HG03521 (cell line): Measurements from ENCODE around the gene FABP1.

Source experiments
- ATAC-seq: cut with Tn5 transposase; IDR thresholded peaks from one replicate; pipeline ENCODE4 v1.9.1; 2021; ENCODE audit warnings: mild to moderate bottlenecking, moderate library complexity; ENCODE audit not compliant: unreplicated experiment

FABP1 gene

DNA sequence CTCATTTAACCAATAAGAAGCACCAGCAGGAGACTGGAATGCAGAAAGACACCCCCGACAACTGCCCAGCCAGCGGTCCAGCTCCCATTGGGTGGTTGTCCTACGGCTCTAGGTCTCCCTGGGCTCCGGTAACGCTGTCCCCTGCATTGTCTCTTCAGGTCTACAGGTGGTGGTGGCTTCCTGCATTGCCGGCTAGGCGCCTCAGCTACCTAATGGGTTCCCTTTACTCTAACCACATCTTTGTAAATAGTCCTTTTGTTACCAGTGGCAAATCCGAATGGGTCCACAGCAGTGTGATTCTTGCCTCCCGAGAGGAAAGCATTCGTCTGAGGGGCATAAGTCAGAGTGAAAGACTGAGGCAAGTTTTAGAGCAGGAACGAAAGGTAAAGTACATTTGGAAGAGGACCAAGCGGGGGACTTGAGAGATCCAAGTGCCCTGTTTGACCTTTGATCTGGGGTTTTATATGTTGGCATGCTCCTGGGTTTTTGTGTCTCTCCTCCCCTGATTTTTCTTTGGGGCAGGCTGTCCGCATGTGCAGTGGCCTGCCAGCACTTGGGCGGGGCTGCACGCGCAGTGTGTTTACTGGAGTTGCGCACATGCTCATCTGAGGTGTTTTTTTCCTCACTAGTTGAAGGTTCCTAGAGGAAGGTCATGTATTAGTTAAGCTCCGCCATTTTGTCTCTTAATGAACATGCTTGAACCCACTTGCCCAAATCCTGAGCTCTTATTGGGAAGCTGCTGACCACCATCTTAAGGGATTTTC, 11.0 kb downstream of the FABP1 start:
- no peak for ATAC-seq

DNA sequence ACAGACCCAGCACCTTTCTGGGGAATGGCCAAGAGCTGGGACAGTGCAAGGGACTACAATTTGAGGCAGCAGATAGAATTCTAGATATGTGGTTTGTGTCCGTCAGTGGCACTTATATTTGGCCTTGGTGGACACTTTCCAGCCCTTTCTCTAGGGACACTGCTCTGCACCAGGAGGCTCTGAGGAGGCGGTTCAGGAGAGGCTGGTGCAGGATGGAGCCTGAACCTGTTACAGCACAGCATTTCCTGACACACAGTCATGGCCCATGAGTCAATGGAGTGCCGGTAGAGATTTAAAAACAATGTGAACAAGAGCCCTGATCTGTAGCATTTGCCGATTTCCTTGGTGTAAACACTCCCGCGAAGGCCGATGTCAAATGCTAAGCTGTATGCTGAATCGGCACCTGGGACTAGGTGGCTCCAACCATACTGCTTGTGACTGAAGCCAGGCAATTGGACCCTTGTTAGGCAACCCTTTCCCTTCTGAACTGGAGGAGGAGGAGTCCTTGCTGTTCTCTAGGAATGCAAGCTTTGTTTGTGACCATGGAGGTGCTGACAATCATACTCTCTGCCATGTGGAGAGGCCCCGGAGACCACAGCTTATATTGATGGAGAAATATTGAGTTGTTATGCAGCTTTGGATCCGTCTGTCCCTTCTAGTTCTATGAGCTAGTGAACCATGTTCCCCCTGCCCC, 11.9 kb downstream of the FABP1 start:
- no peak for ATAC-seq

DNA sequence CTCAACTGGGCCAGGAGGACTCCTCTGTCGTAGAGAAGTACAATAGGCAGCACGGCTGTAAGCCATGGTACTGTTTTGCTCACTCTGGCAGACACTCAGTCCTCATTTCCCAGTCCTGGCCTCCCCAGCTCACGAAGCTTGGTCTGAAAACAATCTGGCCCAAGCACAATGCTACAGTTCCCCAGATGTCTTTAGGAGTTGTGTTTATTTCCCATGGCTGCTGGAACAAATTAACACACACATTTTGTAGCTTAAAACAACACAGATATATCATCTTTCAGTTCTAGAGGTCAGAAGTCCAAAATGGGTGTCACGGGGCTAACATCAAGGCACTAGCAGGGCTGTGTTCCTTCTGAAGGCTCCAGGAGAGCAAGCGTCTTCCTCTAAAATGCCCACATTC, 13.0 kb downstream of the FABP1 start:
- ATAC-seq: no peak

DNA sequence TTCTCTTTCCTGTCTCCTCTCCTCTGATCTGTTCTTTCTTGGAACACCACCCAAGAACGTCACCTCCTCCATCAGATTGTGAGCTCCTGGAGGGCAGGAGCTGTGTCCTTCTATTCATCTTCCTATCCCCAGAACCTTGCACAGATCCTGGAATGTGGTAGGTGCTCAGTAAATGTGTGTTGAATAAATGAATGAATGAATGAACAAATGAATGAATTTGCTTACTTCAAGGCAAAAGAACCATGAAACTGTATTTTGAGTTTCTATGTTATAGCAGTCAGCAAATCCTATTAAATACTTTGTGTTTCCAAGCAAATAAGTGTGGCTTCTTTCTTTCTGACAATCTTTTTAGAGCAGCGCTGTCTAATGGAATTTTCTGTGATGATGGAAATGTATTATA, 14.8 kb downstream of the FABP1 start:
- ATAC-seq: no peak

DNA sequence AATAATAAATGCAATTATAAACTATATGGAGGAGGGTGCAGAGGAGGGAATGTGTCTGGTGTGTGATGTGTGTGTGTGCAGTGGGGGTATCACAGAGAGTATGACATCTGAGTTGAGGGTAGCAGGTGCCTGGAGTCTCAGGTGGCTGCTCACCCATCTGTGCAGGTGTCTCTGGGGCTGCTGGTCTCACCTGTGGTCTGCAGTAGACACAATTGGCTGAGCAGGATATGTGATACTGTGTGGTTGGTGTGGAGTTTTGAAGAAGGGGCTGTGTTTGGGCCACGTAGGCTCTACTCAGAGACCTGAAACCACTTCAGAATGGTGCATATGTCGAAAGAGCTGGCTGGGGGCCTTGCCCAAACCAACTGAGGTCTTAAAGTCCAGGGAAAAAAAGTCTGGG, 17.0 kb downstream of the FABP1 start:
- no peak for ATAC-seq

DNA sequence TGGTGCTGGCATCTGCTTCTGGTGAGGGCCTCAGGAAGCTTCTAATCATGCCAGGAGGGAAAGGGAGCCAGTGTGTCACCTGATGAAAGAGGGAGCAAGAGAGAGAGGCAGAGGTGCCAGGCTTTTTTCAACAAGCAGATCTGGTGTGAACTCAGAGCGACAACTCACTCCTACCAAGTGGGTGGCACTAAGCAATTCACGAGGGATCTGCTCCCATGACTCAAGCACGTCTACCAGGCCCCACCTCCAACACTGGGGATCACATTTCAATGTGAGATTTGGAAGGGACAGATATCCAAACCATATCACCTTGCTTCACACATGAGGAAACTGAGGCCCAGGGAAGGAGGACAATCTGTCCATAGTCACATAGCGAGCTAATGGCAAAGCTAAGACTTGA, 19.1 kb downstream of the FABP1 start:
- no peak for ATAC-seq

DNA sequence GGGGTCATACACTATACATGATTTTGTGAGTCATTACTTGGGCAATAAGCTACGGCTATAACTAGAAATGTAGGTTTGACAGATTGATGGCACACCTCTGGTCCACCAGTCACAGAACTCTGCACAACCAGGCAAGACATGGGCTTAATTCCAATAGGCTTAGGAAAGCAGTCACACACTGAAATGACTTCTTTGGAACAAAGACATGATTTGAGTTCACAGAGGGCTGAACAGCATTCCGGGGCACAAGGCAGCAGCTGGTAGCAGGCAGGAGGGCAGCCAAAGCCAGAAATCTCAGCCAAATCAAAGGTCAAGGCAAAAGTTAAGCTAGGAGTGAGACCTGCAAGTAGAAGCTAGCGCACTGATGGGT, 27.4 kb downstream of the FABP1 start:
- ATAC-seq: no peak

DNA sequence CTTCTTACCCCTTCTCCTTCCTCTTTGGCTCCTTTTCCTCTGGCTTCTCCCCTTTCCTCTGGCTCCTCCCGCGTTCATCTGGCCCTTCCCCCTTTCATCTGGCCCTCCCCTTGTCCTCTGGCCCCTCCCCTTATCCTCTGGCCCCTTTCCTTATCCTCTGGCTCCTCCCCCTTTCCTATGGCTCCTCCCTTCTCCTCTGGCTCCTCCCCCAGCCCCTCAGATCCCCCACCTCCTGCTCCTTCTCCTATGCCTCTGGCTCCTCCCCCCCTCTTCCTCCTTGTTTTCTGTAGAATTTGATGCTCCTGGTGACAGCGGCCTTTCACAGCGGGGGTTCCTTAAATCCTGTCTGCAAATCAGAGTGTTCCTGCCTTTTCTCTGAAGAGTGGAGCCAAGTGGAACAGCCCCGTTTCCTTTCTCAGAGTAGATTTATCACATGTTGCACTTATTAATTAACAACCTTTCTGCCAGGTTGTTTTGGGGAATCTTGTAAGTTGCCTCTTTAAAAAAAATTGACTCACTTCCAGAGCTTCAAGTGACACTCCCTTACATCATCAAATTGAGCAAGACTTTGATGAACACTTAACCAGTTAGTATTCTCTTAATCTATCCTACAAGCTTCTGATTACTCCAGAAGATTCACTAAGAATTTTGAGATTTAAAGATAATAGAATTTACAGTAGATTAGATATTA, 27.9 kb downstream of the FABP1 start:
- ATAC-seq: no peak

DNA sequence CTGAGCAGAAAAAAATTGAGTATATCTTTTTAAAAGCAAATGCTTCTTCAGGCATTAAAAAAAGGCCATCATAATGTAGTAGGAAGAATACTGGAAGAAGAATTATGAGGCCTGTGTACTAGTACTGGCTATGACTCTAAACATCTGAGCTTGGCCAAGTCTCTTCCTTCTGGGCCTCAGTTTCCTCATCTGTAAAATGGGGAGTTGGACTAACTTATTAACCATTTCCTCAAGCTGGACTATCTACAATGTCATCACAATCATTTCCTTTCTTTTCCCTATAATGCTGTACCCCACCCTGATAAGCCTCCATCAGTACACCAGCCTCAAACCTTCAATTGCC, 29.3 kb downstream of the FABP1 start:
- no peak for ATAC-seq

DNA sequence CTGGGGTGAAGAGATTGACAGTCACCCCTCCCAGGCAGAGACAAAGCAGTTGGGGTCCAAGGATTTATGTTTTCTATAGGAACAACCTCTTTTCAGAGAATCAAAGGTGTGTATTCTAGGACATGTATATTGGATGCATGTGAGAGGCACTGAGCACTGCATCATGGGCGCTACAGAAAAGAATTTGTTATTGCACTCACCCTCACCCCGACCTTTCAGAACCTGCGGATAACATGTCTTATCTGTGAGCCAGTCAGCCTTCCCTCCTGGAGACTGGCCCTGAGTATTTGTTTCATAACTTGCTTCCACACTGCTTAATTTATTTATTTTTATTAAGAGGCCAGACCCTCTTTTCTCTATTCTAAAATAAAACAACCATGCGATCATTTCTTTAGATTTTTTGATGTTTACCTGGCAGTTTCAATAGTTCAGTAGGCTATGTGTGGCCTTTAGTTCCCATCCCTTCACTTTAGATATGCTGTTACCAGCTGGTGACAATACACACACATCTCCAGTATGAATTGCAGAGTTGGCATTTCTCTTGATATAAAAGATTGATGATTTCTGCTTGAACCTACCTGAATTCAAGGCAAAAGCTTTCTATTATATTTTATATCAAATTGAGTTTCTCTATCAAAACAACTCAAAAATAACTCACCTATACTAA, 29.8 kb downstream of the FABP1 start:
- no peak for ATAC-seq

DNA sequence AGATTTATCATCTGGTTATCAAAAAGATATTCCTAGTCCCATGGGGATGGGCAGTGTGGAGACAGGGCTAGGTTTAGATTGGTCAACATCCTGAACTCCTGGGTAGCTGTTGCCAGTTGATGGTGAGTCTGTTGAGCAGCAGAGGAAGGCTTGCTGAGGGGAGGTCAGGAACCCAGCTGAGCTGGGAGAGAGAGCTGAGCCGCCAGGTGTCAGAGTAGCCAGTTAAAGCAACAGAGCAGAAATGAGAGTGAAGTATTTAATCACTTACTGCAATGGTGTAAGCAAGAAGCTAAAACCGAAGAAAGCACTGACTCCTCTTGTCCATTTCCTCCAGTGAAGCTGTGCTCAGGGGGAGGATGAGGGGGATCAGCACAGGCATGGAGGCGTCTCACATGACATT, 30.7 kb downstream of the FABP1 start:
- ATAC-seq: no peak

DNA sequence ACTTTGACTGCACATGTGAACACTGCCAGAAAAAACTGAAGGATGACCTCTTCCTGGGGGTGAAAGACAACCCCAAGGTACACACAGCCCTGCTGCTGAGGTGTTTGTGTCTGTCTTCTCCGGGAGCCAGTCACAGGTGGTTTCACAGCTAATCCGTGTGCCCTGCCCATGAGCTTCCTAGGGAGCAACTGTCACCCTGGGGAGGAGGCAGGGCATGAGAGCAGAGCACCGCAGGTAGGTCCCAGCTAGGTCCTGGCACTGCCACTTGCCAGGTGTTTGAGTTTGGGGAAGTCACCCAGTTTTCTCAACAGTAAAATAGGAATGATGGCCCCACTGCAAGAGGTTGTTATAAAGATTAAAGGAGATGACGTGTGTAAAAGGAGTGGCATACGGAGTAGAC, 31.2 kb downstream of the FABP1 start:
- ATAC-seq: no peak

DNA sequence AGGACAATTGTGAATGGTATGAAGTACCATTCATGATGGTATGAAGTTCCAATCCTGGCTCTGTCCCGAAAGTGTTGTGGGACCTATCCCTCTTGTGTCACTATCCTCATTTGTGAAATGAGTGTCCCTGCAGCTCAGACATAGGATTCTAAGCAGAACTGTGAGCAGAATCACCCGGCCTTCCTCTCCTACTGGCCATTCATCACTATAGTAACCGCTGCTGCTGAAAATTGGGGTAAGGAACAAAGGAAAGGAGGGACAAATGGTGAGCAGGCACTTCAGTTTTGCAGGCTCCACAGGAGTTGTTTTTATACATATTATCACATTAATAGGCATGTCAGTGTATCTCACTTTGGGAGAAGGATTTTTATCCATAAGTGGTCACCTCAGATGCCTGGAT, 32.8 kb downstream of the FABP1 start:
- no peak for ATAC-seq

DNA sequence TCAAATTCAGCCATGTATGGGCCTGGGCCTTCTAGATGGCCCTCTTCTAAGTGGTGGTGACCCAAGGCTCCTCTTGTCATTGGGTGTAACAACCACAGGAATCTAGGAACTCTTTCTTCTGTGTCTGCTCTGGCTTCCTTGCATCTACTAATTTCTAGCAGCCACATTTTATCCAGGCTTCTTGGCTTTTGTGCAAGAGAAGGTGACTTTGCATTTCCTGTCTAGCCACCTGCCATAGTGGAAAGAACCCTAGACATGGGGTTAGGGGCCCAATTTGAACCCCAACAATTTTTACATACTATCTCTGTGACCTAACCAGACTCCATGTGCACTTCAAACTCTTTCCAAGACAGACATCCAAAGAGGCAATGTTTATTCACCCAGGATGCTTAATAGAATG, 35.1 kb downstream of the FABP1 start:
- no peak for ATAC-seq

DNA sequence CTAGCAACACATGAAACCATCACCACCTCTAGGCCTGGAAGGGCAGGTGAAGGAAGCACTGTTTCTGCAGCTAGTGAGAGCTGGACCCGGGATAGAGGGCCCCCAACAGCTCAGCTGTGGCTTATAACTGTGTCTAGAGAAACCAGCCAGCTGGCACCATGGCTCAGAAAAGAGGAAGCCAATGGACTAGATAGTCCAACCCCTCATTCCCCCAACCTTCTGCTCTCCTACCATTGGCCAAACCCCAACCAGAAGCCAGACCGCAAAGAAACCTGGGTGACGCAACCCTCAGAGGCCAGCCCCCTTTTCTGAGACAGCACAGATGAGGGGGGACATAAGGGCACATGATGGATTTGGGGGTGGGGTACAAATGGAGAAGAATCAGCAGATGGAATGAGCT, 35.9 kb downstream of the FABP1 start:
- no peak for ATAC-seq

DNA sequence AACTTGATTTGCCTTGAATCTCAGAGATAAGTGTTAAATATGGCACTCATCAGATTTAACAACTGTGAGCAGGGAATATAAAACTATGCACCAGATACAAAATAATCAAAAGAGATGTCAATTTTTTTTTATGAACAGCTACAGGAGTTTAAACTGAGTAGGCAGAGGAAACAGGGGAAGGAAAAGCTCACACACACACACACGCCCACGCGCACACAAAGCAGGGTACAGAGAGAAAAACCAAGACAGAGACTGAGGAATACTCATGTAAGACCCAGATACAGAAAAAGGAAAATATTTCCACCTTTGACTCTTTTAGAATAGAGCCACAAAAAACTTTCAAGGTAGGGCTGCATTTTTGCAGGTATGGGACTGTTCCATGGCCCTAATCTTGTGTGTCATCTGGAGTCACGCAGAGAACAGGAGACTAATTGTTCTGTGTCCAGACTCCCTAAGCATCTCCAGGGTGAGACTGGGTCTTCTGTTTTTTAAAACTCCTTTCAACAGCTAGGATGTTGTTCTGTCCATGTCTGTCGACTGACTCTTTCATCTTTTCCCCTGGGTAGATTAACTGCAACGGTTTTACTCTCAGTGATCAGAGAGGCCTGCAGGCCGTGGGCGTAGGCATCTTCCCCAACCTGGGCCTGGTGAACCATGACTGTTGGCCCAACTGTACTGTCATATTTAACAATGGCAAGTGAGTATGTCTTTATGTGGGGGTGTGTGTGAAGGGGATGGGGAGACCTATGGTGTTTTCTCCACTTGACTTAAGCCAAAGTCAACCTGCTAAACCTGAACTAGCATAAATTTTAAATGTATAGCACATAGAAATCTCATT, 37.2 kb downstream of the FABP1 start:
- ATAC-seq: no peak

DNA sequence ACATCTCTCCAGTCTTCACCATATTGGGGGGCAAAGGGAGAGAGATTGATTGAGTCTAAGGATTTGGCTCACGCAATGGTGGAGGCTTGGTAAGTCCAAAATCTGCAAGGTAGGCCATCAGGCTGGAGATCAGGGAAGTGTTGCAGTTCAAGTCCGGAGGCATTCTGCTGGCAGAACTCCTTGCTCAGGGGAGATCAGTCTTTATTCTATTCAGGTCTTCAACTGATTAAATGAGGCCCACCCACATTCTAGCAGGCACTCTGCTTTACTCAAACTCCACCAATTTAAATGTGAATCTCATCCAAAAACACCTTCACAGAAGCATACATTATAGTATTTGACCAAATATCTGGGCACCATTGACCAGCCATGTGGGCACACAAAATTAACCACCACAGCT, 38.9 kb downstream of the FABP1 start:
- ATAC-seq: no peak

DNA sequence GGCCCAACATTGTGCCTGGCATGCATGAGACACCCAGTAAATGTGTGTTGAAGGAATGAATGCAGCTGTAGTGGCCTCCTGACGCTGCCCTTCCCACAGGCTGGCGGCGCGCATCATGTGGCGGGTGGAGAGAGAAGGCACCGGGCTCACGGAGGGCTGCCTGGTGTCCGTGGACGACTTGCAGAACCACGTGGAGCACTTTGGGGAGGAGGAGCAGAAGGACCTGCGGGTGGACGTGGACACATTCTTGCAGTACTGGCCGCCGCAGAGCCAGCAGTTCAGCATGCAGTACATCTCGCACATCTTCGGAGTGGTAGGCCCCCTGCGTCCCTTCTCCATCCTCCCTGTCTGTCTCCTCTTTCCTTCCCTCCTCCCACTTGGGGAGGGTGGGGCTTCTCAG, 40.1 kb downstream of the FABP1 start:
- no peak for ATAC-seq

DNA sequence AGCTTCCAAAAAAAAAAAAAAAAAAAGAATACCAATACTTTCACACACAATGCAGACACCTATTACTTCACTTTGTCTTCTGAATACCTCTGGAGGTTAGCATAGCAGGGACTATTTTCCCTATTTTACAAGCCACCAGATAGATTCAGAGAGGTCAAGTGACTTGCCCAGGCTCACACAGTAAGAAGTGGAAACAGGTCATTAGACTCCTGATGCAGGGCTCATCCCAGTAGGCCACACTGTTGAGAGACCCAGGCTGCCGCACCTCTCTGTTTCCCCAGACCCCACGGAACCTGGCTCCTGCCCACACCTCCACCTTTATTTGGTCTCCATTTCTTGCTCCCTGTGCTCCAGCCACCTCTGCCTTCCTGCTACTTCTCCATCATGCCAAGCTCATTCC, 40.8 kb downstream of the FABP1 start:
- no peak for ATAC-seq

DNA sequence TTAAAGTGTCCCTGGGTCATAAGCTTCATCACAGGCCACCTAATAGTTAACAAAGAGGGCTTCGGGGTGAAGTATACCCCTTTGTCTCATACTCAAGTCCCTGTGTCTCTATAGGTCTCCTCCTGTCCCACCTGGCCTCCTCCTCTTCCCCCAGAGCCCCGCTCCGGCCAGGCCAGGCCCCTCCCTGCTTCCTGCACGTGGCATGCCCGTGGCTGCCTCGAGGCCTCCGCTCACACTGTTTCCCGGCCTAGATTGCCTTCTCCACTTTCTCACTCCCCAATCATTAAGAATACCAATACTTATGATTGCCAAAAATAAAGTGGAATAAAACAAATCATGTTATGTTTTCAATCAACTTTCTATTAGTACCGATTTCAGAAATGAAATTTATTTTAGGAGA, 41.5 kb downstream of the FABP1 start:
- ATAC-seq: no peak

DNA sequence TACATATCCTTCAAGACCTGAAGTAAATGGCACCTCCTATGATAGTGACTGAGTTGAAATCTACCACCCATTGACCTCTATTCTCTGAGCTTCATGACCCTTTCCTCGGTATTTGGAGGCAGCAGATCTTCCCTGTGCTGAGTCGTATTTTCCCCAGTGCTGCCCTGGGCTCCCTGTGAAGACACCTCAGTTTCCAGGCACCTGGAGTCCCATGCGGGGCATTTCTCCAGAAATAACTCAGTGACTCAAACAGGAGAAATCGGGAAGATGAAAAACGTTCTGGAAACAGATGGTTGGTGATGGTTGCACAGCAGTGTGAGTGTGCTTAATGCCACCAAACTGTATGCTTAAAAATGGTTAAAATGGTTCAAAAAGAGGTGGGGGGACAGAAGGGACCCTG, 42.3 kb downstream of the FABP1 start:
- no peak for ATAC-seq
